Upper lobe of left lung (tissue), 4 donors: ENCODE data around the gene ADAMTSL2.

Experiments used
- POLR2A ChIP-seq, 4 donors: fragments of 450-650 bp; IDR thresholded peaks; one replicate each; pipeline ENCODE4 v1.5.1; 2016 to 2017; ENCODE audit warnings: antibody characterized with exemption in 4 of 4, mild to moderate bottlenecking in 2 of 4
- TF ChIP-seq, protein P1 (sequence below), 6 experiments: fragments of 450-650 bp in 4 of 6; fragments of 200-600 bp in 2 of 6; sonication (generic) in 2 of 6; IDR thresholded peaks; one replicate each; pipeline ENCODE4 v1.5.1; 2016 to 2019; ENCODE audit warnings: antibody characterized with exemption in 6 of 6

DNA sequence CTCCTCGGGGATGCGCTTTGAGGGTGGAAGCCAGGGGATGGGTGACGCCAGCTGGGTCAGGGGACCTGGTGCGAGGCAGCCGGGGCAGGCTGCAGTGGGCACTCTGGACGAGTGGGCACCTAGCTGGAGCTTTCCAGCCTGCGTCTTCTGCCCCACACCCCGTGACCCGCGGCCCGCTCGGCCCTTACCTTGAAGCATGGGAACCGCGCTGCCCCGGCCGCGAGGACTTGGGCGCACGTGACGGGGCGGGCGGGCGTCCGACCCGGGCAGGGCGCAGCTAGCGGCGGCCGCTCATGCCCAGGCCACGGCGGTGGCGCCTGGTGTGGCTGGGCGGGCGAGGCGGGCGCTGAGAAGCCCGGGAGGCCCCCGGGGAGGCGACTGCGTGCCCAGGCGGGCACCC, 74.4 kb downstream of the ADAMTSL2 start:
- no peak for TF ChIP-seq POLR2A (IDR thresholded peaks at IDR 0.05)
- TF ChIP-seq, protein P1, sequence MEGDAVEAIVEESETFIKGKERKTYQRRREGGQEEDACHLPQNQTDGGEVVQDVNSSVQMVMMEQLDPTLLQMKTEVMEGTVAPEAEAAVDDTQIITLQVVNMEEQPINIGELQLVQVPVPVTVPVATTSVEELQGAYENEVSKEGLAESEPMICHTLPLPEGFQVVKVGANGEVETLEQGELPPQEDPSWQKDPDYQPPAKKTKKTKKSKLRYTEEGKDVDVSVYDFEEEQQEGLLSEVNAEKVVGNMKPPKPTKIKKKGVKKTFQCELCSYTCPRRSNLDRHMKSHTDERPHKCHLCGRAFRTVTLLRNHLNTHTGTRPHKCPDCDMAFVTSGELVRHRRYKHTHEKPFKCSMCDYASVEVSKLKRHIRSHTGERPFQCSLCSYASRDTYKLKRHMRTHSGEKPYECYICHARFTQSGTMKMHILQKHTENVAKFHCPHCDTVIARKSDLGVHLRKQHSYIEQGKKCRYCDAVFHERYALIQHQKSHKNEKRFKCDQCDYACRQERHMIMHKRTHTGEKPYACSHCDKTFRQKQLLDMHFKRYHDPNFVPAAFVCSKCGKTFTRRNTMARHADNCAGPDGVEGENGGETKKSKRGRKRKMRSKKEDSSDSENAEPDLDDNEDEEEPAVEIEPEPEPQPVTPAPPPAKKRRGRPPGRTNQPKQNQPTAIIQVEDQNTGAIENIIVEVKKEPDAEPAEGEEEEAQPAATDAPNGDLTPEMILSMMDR (IDR thresholded peaks at IDR 0.05): no peak
